ENCODE data around the gene PTPRJ.

DNA sequence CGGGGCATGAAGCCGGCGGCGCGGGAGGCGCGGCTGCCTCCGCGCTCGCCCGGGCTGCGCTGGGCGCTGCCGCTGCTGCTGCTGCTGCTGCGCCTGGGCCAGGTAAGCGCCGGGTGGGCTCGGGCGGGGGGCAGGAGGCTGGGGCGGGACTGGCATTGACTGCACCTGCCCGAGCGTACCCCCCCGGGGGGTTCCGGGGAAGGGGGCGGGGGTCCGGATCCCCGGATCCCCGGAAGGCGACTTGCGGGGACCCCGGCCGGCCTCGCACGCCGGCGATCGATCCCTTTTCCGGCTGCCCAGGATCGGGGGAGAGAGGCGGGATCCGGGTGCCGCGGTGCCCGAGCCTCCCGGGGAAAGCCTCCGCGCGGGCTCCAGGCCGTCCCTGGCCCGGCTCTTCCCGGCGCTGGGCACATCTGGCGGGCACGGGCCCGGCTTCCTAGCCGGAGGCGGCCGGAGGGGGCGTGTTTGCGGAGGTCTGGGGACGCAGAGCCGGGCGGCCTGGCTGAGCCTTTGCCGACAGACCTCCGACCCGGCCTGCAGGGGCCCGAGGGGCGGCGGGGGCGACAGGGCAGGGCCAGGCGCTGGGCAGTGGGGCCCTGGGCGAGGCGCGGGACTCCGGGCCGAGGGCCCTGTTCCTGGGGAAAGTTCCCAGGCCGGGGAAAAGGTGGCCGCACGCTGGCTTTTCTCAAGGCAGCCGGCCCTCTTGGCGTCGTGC is 705 bp downstream of the PTPRJ start:
- TF ChIP-seq EZH2 (IDR thresholded peaks at IDR 0.05; ENCODE audit: insufficient read depth, low read length) (no peak), CTCF (IDR thresholded peaks at IDR 0.05; ENCODE audit: insufficient read depth, low read depth, low read length) (no peak)

Data from astrocyte (in vitro differentiated cells and primary cell).